IMR-90 (cell line): Measurements from ENCODE around the gene ISCU. TPM values are rescaled to one million over a fixed set of nuclear protein-coding genes. Genes with fewer than 3 reads are reported as not detected.

Experiments
- ATAC-seq: fragments of 200-7000 bp; cut with Tn5 transposase; 2 replicates; pipeline ENCODE4 v1.9.1; 2020; ENCODE audit warnings: low read depth, mild to moderate bottlenecking, moderate library complexity
- BruUV-seq: library from RNA; stranded (reverse); fragments of 400-500 nt; replicated peaks from 2 replicates; lab custom pipeline; 2021; lab: Mats Ljungman, UMichigan
- CTCF ChIA-PET: fragments of 300-600 bp; formaldehyde crosslinking; extraction: SDS; loops from one replicate; lab custom pipeline; 2021; ENCODE audit warnings: antibody characterized with exemption; lab: Yijun Ruan, JAX
- POLR2A ChIA-PET: fragments of 300-600 bp; sonication (Branson Sonifier 250); formaldehyde crosslinking; loops from one replicate; lab custom pipeline; 2022; ENCODE audit warnings: antibody characterized with exemption; ENCODE audit not compliant: unreplicated experiment; lab: Charles Lee
- DNase-seq: peaks from one replicate; pipeline ENCODE4 v3.0.0; 2013
- H2AFZ ChIP-seq: replicated peaks from 2 replicates; pipeline ENCODE3; 2013; ENCODE audit warnings: low read length, mild to moderate bottlenecking; ENCODE audit not compliant: poor library complexity
- H2AK5ac ChIP-seq: 2 replicates; pipeline ENCODE4 v1.6.1; 2013; ENCODE audit warnings: low read depth, low read length, inconsistent platforms
- H2AK9ac ChIP-seq: replicated peaks from 2 replicates; pipeline ENCODE3; 2013; ENCODE audit warnings: mild to moderate bottlenecking, low read depth, low read length, moderate library complexity; ENCODE audit not compliant: poor library complexity
- H2BK120ac ChIP-seq: 2 replicates; pipeline ENCODE4 v1.6.1; 2013; ENCODE audit warnings: low read depth, low read length, inconsistent platforms
- H2BK15ac ChIP-seq: 3 replicates; pipeline ENCODE4 v1.6.1; 2013; ENCODE audit warnings: low read depth, low read length, inconsistent platforms
- H2BK20ac ChIP-seq: 2 replicates; pipeline ENCODE4 v1.6.1; 2013; ENCODE audit warnings: low read depth, mild to moderate bottlenecking, inconsistent platforms, low read length, moderate library complexity
- H2BK5ac ChIP-seq: 2 replicates; pipeline ENCODE4 v1.6.1; 2013; ENCODE audit warnings: mild to moderate bottlenecking, low read depth, low read length, inconsistent platforms; ENCODE audit not compliant: poor library complexity, severe bottlenecking
- H3K14ac ChIP-seq: replicated peaks from 2 replicates; pipeline ENCODE4 v1.6.1; 2013; ENCODE audit warnings: low read depth, low read length, inconsistent platforms
- H3K18ac ChIP-seq: 2 replicates; pipeline ENCODE4 v1.6.1; 2013; ENCODE audit warnings: low read depth, low read length, control low read depth
- H3K23ac ChIP-seq: 2 replicates; pipeline ENCODE4 v1.6.1; 2013; ENCODE audit warnings: low read depth, low read length, inconsistent platforms
- H3K27ac ChIP-seq: 2 replicates; pipeline ENCODE4 v1.5.1; 2013; ENCODE audit warnings: mild to moderate bottlenecking, control low read depth, low read length; ENCODE audit not compliant: insufficient read depth
- H3K27me3 ChIP-seq: 2 replicates; pipeline ENCODE4 v1.6.1; 2013; ENCODE audit warnings: low read length; ENCODE audit not compliant: control insufficient read depth, insufficient read depth
- H3K36me3 ChIP-seq: 2 replicates; pipeline ENCODE4 v1.6.1; 2013; ENCODE audit warnings: low read length, mixed read lengths; ENCODE audit not compliant: control insufficient read depth, insufficient read depth
- H3K4ac ChIP-seq: 2 replicates; pipeline ENCODE4 v1.6.1; 2013; ENCODE audit warnings: low read depth, low read length, inconsistent platforms
- H3K4me1 ChIP-seq: 2 replicates; pipeline ENCODE4 v1.6.1; 2013; ENCODE audit warnings: low read length, mixed read lengths; ENCODE audit not compliant: control insufficient read depth, insufficient read depth
- H3K4me2 ChIP-seq: 2 replicates; pipeline ENCODE4 v1.6.1; 2013; ENCODE audit warnings: low read depth, mild to moderate bottlenecking, control low read depth, low read length, moderate library complexity
- H3K4me3 ChIP-seq: 2 replicates; pipeline ENCODE4 v1.5.1; 2013; ENCODE audit warnings: low read depth, mild to moderate bottlenecking, control low read depth, low read length, moderate library complexity; ENCODE audit not compliant: insufficient read depth
- H3K56ac ChIP-seq: 2 replicates; pipeline ENCODE4 v1.6.1; 2013; ENCODE audit warnings: low read length, inconsistent platforms; ENCODE audit not compliant: insufficient read depth; ENCODE audit errors: extremely low read depth
- H3K79me1 ChIP-seq, 2 experiments: 2 replicates each; pipeline ENCODE4 v1.6.1; 2013; ENCODE audit warnings: low read length in 2 of 2, inconsistent platforms in 1 of 2, low read depth in 1 of 2
- H3K9ac ChIP-seq: 2 replicates; pipeline ENCODE4 v1.6.1; 2013; ENCODE audit warnings: low read depth, low read length, control low read depth
- H3K9me1 ChIP-seq: 2 replicates; pipeline ENCODE4 v1.6.1; 2013; ENCODE audit warnings: low read length, inconsistent platforms; ENCODE audit not compliant: insufficient read depth
- H3K9me3 ChIP-seq: 2 replicates; pipeline ENCODE4 v1.6.1; 2013; ENCODE audit warnings: low read length; ENCODE audit not compliant: control insufficient read depth, insufficient read depth
- H4K20me1 ChIP-seq: 2 replicates; pipeline ENCODE4 v1.6.1; 2013; ENCODE audit warnings: low read length, inconsistent platforms; ENCODE audit not compliant: insufficient read depth
- H4K5ac ChIP-seq: 2 replicates; pipeline ENCODE4 v1.6.1; 2013; ENCODE audit warnings: mild to moderate bottlenecking, low read depth, low read length, control low read depth
- H4K8ac ChIP-seq, 2 experiments: 2 replicates each; pipeline ENCODE4 v1.6.1; 2013; ENCODE audit warnings: low read depth in 2 of 2, low read length in 2 of 2, control low read depth in 1 of 2, inconsistent platforms in 1 of 2
- H4K91ac ChIP-seq: 2 replicates; pipeline ENCODE4 v1.6.1; 2013; ENCODE audit warnings: low read depth, low read length, inconsistent platforms; ENCODE audit not compliant: insufficient read depth
- BHLHE40 ChIP-seq: fragments of 150-350 bp; IDR thresholded peaks from 2 replicates; pipeline ENCODE4 v1.6.1; 2016; ENCODE audit warnings: mild to moderate bottlenecking, low read depth, low read length
- CEBPB ChIP-seq: IDR thresholded peaks from 2 replicates; pipeline ENCODE4 v1.6.1; 2012; ENCODE audit warnings: low read depth, low read length, improper control_type of control experiment
- CHD1 ChIP-seq: IDR thresholded peaks from 2 replicates; pipeline ENCODE4 v1.6.1; 2012; ENCODE audit warnings: low read depth, low read length, improper control_type of control experiment
- FOS ChIP-seq: fragments of 150-350 bp; IDR thresholded peaks from 2 replicates; pipeline ENCODE4 v1.6.1; 2016; ENCODE audit warnings: low read depth, low read length
- MAFK ChIP-seq: IDR thresholded peaks from 2 replicates; pipeline ENCODE4 v1.6.1; 2012; ENCODE audit warnings: low read depth, low read length, improper control_type of control experiment
- MAZ ChIP-seq: IDR thresholded peaks from 2 replicates; pipeline ENCODE4 v1.6.1; 2012; ENCODE audit warnings: low read depth, mild to moderate bottlenecking, low read length, improper control_type of control experiment, moderate library complexity, borderline replicate concordance
- MXI1 ChIP-seq: IDR thresholded peaks from 2 replicates; pipeline ENCODE4 v1.6.1; 2012; ENCODE audit warnings: low read depth, mild to moderate bottlenecking, low read length, moderate library complexity, borderline replicate concordance
- NFE2L2 ChIP-seq: fragments of 150-350 bp; IDR thresholded peaks from 2 replicates; pipeline ENCODE4 v1.6.1; 2016; ENCODE audit warnings: low read depth, mild to moderate bottlenecking, low read length
- POLR2A ChIP-seq: IDR thresholded peaks from 2 replicates; pipeline ENCODE4 v1.6.1; 2012; ENCODE audit warnings: mild to moderate bottlenecking, low read depth, low read length
- RAD21 ChIP-seq: IDR thresholded peaks from 2 replicates; pipeline ENCODE4 v1.6.1; 2012; ENCODE audit warnings: low read length, improper control_type of control experiment
- RCOR1 ChIP-seq: IDR thresholded peaks from 2 replicates; pipeline ENCODE4 v1.6.1; 2012; ENCODE audit warnings: mild to moderate bottlenecking, low read length, improper control_type of control experiment; ENCODE audit not compliant: insufficient replicate concordance
- SMC3 ChIP-seq: fragments of 150-350 bp; IDR thresholded peaks from 2 replicates; pipeline ENCODE4 v1.6.1; 2016; ENCODE audit warnings: low read depth, mild to moderate bottlenecking, antibody characterized with exemption, low read length, moderate library complexity
- WGBS, 2 experiments: methylation state at CpG; one replicate each; pipeline versions ENCODE4 v1.1.5 to v1.1.7; 2013; ENCODE audit warnings: missing lambda C conversion rate in 2 of 2; ENCODE audit not compliant: insufficient read length in 1 of 2; ENCODE audit errors: extremely low coverage in 2 of 2; 5-methylcytosine and 5-hydroxymethylcytosine counted together
- dilution Hi-C: fragments of 300-500 bp; cut with HindIII; formaldehyde crosslinking; loops from one replicate; pipeline ENCODE4 v1.14.3; 2018; ENCODE audit warnings: low sequenced_read_pairs; ENCODE audit not compliant: unreplicated experiment
- in situ Hi-C: fragments of 300-500 bp; cut with MboI; formaldehyde crosslinking; loops from 3 replicates; pipeline ENCODE4 v1.14.3; 2019; ENCODE audit warnings: low sequenced_read_pairs, inconsistent platforms, mixed read lengths
- intact Hi-C: fragments of 100-400 bp; cut with micrococcal nuclease; formaldehyde crosslinking; loops from 2 replicates; pipeline ENCODE4 v1.10.0; 2022
- polyA plus RNA-seq, 3 experiments: library from polyadenylated mRNA; depleted of rRNA; stranded (reverse); fragments of >200 nt; gene quantifications; 2 replicates each; pipeline ENCODE4 v1.2.3, GENCODE V29; 2012; ENCODE audit warnings: low replicate concordance in 1 of 3
- total RNA-seq: library from RNA; depleted of rRNA; stranded (reverse); fragments of >200 nt; gene quantifications from 2 replicates; pipeline ENCODE4 v1.2.3, GENCODE V29; 2012
- TF ChIP-seq, protein P1 (sequence below): fragments of 150-350 bp; IDR thresholded peaks from 2 replicates; pipeline ENCODE4 v1.6.1; 2017; ENCODE audit warnings: mild to moderate bottlenecking, antibody characterized with exemption, low read length, low read depth
- TF ChIP-seq, protein P2 (sequence below): conservative IDR thresholded peaks from 2 replicates; pipeline ENCODE4 v1.5.1; 2012; ENCODE audit warnings: mild to moderate bottlenecking, low read depth, low read length, improper control_type of control experiment
- TF ChIP-seq, protein P3 (sequence below): fragments of 150-350 bp; IDR thresholded peaks from 2 replicates; pipeline ENCODE4 v1.6.1; 2016; ENCODE audit warnings: low read depth, mild to moderate bottlenecking, low read length, moderate library complexity, borderline replicate concordance

The ISCU gene
- total and polyA plus RNA-seq, 2 of the 4 experiments (the other 2 are of a cell fraction): 52.7 to 87.2 TPM

DNA sequence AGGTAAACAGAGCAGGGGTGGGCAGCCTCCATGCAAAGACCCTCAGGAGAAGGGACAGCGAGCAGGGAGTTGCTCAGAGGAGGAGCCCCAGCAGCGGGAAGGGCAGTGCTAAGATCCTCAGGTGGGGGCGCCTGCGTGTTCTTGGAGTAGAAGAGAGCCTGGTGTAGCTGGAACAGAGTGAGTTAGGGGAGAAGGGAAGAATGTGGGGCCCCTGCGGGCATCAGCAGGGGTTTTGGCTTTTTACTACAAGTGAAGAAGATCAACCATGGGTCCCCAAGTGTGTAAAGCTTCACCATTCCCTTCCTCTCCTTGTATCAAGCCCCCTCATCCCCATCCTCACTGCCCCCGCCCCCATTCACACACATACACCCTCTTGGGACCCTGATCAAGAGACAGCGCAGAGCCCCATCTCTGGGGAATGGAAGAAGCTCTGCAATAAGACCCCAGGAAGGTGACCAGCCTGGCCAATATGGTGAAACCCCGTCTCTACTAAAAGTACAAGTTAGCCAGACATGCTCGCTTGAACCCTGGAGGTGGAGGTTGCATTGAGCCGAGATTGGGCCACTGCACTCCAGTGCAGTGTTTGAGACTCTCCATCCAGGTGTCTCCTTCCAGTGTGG is 45.7 kb downstream of the ISCU start:
- H4K5ac ChIP-seq: no peak overlapping the region
- no peak overlapping the region for H3K23ac ChIP-seq
- no peak overlapping the region; the same call in 1 of the 2 replicates for H3K18ac ChIP-seq
- no TSS peak for BruUV-seq
- intact Hi-C loops: loop anchor here (2.0 kb wide), 1 partner anchor 45 kb away; the partner anchor contains the start of gene ISCU
- no peak overlapping the region for H4K91ac ChIP-seq
- WGBS, 2 experiments: 100% methylated on average over 3 of the region's 10 CpGs; no CpG with 5 or more reads in 1 of the 2 experiments
- H3K27me3 ChIP-seq: no peaks in the 10 kb centered on the region
- peak overlapping the region; percentile 87 for H2BK120ac ChIP-seq
- no peak overlapping the region for H4K8ac ChIP-seq
- ChIA-PET CTCF (no interaction called here), POLR2A (no interaction called here)
- ATAC-seq (no peak), DNase-seq (no peak)
- H3K4ac ChIP-seq: peak overlapping the region; percentile 66; the same call in 1 of the 2 replicates
- H3K9me3 ChIP-seq: no peaks in the 10 kb centered on the region
- no peak overlapping the region for H3K56ac ChIP-seq
- no peak overlapping the region for H2AFZ ChIP-seq
- no peak overlapping the region for H3K9ac ChIP-seq
- H3K4me3 ChIP-seq: no peak overlapping the region
- no peak overlapping the region for H2BK5ac ChIP-seq
- H3K4me1 ChIP-seq: peaks cover 18% of the 10 kb centered on the region
- H2AK5ac ChIP-seq: peak overlapping the region; percentile 89; the same call in 1 of the 2 replicates
- H3K36me3 ChIP-seq: no peaks in the 10 kb centered on the region
- H2BK20ac ChIP-seq: peak overlapping the region; percentile 84; the same call in 1 of the 2 replicates
- H3K27ac ChIP-seq: no peak overlapping the region
- H3K79me1 ChIP-seq: peaks cover 0 to 5% of the 10 kb centered on the region in 2 experiments; a peak in 1 of 4 replicates
- no peaks in the 10 kb centered on the region for H4K20me1 ChIP-seq
- dilution Hi-C loops: no loop called here
- H3K4me2 ChIP-seq: no peak overlapping the region
- in situ Hi-C loops: no loop called here
- H2BK15ac ChIP-seq: 0 out of 3 replicates have a peak overlapping the region, but pooled peaks have one; percentile 63
- H3K9me1 ChIP-seq: peaks cover 4% of the 10 kb centered on the region; the same call in 1 of the 2 replicates
- H2AK9ac ChIP-seq: peak overlapping the region; percentile 63
- H3K14ac ChIP-seq: no peak overlapping the region
- TF ChIP-seq MAFK (no peak), BHLHE40 (no peak), MAZ (no peak), NFE2L2 (no peak), FOS (no peak), POLR2A (no peak), RCOR1 (no peak), CHD1 (no peak), SMC3 (no peak), CEBPB (no peak), RAD21 (no peak), MXI1 (no peak)
- TF ChIP-seq, protein P1, sequence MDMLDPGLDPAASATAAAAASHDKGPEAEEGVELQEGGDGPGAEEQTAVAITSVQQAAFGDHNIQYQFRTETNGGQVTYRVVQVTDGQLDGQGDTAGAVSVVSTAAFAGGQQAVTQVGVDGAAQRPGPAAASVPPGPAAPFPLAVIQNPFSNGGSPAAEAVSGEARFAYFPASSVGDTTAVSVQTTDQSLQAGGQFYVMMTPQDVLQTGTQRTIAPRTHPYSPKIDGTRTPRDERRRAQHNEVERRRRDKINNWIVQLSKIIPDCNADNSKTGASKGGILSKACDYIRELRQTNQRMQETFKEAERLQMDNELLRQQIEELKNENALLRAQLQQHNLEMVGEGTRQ: no peak
- TF ChIP-seq, protein P2, sequence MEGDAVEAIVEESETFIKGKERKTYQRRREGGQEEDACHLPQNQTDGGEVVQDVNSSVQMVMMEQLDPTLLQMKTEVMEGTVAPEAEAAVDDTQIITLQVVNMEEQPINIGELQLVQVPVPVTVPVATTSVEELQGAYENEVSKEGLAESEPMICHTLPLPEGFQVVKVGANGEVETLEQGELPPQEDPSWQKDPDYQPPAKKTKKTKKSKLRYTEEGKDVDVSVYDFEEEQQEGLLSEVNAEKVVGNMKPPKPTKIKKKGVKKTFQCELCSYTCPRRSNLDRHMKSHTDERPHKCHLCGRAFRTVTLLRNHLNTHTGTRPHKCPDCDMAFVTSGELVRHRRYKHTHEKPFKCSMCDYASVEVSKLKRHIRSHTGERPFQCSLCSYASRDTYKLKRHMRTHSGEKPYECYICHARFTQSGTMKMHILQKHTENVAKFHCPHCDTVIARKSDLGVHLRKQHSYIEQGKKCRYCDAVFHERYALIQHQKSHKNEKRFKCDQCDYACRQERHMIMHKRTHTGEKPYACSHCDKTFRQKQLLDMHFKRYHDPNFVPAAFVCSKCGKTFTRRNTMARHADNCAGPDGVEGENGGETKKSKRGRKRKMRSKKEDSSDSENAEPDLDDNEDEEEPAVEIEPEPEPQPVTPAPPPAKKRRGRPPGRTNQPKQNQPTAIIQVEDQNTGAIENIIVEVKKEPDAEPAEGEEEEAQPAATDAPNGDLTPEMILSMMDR: no peak
- TF ChIP-seq, protein P3, sequence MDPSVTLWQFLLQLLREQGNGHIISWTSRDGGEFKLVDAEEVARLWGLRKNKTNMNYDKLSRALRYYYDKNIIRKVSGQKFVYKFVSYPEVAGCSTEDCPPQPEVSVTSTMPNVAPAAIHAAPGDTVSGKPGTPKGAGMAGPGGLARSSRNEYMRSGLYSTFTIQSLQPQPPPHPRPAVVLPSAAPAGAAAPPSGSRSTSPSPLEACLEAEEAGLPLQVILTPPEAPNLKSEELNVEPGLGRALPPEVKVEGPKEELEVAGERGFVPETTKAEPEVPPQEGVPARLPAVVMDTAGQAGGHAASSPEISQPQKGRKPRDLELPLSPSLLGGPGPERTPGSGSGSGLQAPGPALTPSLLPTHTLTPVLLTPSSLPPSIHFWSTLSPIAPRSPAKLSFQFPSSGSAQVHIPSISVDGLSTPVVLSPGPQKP: no peak
